Activated gamma-delta T cell treated with Interleukin-2 at 50 U/mL for 16 hours (primary cell): ENCODE results near the gene IFITM10.

ENCODE experiments used
- DNase-seq: peaks from one replicate; pipeline ENCODE4 v3.0.0-alpha.2; 2020

Gene IFITM10

GRCh38 chr11:1750840-1751530, 590 bp upstream of the IFITM10 start:
- DNase-seq = no peak

- DNase-seq = no peak
These were observed 722 bp downstream of the IFITM10 start for GRCh38 chr11:1749395-1750351.

- no peak for DNase-seq
These were observed 1.6 kb downstream of the IFITM10 start for GRCh38 chr11:1748636-1749394.

- DNase-seq = no peak
These were observed 2.4 kb downstream of the IFITM10 start for GRCh38 chr11:1747753-1748635.

- no peak for DNase-seq
These were observed 3.2 kb downstream of the IFITM10 start for GRCh38 chr11:1746956-1747752.

GRCh38 chr11:1746511-1746931, 3.9 kb downstream of the IFITM10 start:
- no peak for DNase-seq

- DNase-seq = no peak
These were observed 4.6 kb downstream of the IFITM10 start for GRCh38 chr11:1745701-1746320.

- DNase-seq = no peak
These were observed 5.3 kb downstream of the IFITM10 start for GRCh38 chr11:1744891-1745700.

GRCh38 chr11:1744137-1744886, 6.1 kb downstream of the IFITM10 start:
- no peak for DNase-seq

- DNase-seq = no peak
These were observed 6.7 kb downstream of the IFITM10 start for GRCh38 chr11:1743585-1744136.

GRCh38 chr11:1742869-1743584, 7.4 kb downstream of the IFITM10 start:
- no peak for DNase-seq

- no peak for DNase-seq
These were observed 8.0 kb downstream of the IFITM10 start for GRCh38 chr11:1742371-1742770.

GRCh38 chr11:1741741-1742140, 8.7 kb downstream of the IFITM10 start:
- no peak for DNase-seq

- DNase-seq = no peak
These were observed 9.4 kb downstream of the IFITM10 start for GRCh38 chr11:1740786-1741530.

GRCh38 chr11:1739576-1739975, 10.8 kb downstream of the IFITM10 start:
- no peak for DNase-seq

GRCh38 chr11:1738380-1738779, 12.0 kb downstream of the IFITM10 start:
- DNase-seq = no peak

GRCh38 chr11:1737080-1737757, 13.2 kb downstream of the IFITM10 start:
- DNase-seq = no peak
